GM04503 (cell line): ENCODE measurements around the gene UBR4.

Experiments used
- DNase-seq: peaks from one replicate; pipeline ENCODE4 v3.0.0-alpha.2; 2012; ENCODE audit warnings: low read depth

UBR4 gene

GRCh38 chr1:19072285-19072981 is 137.6 kb downstream of the UBR4 start:
- DNase-seq: no peak

DNA sequence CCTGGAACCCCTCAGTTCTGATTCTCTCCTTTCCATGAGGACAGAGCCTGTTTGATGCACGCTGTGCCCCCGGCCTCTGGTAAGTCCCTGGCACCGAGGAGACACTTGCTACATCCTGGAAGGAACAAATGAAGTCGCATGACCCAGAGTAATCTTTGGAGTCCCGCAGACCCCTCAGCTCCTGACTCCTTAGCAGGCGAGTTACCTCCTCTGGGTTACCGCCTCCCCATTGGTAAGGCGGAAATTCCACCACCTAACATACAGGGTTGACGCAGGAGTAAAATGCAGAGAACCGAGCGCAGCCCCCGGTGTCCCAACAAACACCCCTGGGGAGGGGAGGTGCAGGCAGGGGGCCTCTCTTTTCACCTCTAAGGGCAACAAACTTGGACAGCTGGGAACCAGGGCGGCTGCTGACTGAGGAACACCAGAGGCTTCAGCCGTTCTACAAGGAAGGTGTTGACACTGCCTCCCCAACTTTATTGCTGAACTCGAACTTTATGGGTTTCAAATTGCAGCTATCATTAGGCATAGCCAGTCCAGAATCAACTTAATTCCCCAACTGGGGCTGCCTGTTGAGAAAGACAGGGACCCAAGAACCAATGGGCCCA is 138.3 kb downstream of the UBR4 start:
- DNase-seq: no peak

DNA sequence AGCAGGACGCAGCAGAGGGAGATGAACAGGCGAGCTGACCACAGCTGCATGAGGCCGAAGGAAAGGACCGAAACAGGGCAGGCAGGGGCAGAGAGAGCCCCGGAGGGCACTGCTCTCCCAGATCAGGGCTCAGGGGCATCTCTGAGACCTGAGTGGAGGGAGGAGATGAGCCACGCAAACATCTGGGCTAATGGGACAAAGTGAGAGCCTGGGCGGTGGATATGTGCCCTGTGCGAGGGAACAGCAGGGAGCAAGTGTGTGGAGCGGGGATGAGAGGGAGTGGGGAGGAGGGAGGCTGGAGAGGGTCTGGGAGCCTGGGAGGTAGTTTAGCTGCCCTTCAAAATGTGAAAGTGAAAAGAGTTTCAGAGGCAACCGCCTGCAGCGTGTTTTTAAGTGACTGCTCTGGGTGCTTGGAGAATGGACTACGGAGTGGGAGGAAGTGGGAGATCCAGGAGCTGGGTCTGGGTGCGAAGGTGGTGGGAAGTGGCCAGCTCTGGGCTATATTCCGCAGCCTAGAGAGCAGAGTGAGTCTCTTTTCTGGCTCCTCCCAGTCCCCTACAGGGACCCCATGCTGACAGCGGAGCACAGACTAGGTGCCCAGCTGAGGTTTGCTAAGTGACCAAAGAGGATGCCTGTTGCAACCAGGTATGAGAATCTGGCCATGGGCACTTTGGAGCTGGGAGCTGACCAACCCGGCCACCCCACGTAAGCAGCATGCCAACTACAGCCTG is 139.0 kb downstream of the UBR4 start:
- DNase-seq: no peak

DNA sequence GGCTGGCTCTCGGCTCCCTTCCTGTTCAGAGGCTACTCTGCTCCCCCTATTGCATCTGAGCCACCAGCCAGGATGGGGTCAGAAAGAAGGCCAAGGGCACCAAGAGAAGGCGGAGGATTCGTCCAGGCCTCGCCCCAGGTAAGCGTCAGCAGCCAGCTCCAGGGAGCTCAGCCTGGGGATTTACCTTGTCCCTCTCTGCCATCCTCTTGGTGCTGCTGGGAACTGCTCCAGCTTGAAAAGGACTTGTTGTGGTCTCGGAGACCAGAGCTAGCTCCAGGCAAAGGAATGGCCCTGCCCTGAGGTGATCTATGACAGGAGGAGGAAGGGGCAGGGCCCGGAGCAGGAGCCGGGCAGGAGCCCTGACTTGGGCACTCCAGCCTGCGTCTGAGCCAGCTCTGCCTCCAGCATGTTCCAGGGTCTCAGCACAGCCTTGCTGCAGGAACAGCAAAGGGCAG is 139.8 kb downstream of the UBR4 start:
- no peak for DNase-seq

DNA sequence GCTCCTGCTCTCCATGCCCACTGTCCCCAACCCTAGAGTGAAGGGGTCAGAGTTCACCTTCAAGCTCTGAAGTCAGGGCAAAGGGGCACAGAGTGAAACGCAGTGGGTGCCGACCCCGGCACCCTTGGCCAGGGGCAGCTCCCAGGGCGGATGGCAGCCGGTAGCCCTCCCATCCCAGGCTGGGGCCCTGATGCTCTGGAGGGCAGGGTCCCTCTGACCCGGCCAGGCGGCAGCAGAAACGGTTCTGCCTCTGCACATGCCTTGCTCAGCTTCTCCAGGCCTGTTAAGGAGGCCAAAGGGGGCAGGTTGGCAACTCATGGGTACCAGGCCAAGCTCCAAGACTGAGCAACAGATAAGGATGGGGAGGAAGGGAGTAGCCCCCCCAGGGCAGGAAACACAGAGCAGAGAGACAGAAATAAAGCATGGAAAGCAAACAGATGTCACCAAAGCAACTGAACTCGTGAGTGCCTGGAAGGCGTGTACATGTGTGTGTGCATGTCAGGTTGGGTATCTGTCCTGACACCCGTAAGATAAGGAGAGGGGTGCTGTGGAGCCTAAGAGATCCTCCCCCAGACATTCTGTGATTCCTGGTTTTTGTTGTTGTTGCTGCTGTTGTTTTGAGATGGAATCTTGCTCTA is 141.3 kb downstream of the UBR4 start:
- DNase-seq: no peak

DNA sequence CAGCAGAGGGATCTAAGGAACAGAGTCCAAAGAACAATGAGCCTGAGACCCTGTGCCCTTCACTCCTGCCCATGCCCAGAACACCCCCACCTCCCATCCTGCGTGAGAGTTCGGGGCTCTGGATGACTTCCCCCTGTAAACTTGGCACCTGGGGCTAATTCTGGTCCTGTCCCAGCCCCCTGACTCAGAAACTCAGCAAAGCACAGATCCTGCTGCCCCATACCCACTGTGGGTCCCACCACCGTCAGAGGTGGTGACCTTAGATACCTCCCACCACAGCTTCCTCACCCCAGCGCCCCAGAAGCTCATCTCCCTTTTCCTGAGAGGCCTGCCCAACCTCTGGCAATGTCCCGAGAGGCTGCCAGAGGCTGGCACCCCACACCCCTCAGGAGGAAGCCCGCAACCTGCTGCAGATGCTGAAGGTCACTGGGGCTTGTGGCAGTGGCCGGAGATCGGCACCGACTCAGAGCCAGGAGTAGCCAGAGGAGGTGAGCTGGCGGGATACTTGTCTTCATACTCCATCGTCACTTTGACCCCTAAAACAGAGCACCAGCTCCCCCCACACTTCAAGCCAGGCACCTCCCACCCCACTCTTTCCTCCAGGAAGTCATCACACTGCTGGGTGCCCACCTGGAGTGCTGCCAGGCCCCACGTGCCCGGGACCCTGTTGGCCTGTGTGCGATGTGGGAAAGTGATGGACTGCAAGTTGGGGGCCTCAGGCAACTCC is 142.0 kb downstream of the UBR4 start:
- no peak for DNase-seq

GRCh38 chr1:19067182-19067911 is 142.7 kb downstream of the UBR4 start:
- no peak for DNase-seq

DNA sequence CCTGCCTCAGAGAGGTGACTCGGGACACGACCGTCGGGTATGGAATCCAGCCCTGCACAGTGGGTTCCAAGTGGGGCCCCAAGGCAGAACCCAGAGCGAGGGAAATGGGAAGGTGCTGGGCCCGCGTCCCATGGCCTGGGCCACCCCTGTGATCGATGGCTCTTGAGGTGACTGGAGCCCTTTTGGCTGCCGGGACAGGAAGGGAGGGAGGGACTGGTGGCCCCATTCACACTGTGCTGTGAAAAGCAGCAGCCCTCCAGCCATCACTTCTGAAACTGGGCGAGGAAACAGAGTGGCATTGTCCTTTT is 143.2 kb downstream of the UBR4 start:
- no peak for DNase-seq

DNA sequence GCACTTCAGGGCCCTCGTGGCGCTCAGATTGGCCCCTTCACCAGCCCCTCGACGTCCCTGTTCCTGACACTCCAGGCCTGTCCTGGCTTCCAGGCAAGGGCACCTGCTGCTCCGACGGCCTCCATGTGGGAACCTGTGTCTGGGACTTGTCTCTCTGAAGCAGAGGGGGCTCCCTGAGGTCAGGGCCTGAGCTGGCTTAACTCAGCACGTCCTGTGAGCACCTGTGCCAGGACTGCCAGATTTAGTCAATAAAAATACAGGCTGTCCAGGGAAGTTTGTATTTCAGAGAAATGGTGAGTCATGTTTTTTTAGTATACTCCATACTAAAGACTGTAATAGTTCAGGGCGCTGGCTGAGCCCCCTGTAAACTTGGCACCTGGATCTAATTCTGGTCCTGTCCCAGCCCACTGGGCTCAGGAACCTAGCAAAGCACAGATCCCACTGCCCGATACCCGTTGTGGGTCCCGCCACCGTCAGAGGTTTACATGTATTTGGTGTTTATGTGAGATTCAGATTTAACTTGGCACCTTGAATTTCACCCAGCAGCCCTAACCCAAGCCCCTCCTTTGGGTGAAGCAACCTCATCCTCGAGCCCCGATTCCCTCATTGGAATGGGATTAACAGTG is 143.7 kb downstream of the UBR4 start:
- DNase-seq: no peak

DNA sequence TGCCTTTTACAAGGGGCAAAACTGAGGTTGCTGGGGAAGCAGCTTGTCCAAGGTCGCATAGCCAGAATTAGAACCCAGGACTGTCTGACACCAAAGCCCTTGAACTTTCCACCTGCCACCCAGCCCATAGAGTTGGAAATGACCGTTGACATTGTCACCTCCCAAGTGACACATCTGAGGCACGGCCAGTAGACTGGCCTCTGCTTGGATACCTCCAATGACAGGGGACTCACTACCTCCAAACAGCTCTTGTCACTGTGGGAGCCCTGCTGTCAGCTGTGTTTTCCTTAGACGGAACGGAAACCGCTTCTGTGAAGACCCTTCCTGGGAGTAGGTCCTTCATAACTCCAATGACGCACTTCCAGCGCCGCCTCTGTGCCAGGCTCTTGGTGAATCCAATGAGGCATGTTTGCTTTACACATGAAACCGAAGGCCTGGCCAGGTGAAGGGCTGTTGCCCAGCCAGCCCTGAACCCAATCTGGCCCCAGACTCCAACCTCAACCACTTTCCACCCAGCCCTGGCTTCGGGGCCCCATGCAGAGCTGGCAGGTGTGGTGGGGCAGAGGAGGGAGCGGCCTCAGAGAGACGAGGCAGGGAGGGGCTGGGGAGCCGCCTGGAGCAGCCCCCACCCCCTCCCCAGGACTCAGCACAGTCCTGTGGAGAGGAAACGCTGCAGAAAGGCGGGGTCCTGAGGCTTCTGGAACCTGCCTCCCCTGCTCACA is 144.4 kb downstream of the UBR4 start:
- DNase-seq: no peak

GRCh38 chr1:19064906-19065450 is 145.1 kb downstream of the UBR4 start:
- no peak for DNase-seq

GRCh38 chr1:19063122-19063521 is 146.9 kb downstream of the UBR4 start:
- DNase-seq: no peak

GRCh38 chr1:19062258-19063029 is 147.6 kb downstream of the UBR4 start:
- no peak for DNase-seq

GRCh38 chr1:19061798-19062197 is 148.3 kb downstream of the UBR4 start:
- DNase-seq: no peak

- DNase-seq: no peak
Measured at GRCh38 chr1:19061343-19061742, 148.7 kb downstream of the UBR4 start.

GRCh38 chr1:19059773-19060172 is 150.3 kb downstream of the UBR4 start:
- no peak for DNase-seq

GRCh38 chr1:19058476-19058797 is 151.6 kb downstream of the UBR4 start:
- no peak for DNase-seq

DNA sequence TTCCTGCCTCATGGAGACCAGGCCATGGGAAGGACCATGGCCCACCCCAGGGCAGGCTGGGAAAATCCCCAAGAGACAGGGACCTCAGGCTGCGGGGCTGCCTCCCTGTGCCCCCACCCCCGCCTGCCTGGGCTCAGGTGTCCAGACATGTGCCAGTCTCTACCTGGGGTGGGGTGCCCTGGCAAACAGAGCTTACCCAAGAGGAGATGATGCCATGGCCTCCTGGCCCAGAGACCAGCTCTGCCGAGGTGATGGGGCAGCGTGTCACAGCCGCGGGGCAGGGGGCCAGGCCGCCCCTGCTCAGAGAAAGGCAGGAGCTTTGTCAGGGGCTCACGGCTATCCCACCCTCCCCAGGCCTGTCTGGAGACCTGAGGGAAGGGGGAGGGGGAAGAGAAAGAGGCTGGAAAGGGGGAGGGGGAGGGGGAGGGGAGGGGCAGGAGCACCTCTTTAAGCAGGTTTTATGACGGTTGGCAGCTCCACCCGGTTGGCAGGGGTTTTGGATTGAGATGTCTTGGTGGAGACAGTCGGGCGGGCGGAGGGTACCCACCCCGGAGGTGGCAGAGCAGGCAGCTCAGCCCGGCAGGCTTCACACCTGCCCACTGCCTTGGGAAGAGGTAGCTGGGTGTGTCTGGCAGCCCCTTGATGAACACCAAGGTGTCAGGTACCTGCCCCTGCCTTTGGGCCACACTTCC is 152.1 kb downstream of the UBR4 start:
- no peak for DNase-seq
